ENCODE results near the gene ZFHX3.

DNA sequence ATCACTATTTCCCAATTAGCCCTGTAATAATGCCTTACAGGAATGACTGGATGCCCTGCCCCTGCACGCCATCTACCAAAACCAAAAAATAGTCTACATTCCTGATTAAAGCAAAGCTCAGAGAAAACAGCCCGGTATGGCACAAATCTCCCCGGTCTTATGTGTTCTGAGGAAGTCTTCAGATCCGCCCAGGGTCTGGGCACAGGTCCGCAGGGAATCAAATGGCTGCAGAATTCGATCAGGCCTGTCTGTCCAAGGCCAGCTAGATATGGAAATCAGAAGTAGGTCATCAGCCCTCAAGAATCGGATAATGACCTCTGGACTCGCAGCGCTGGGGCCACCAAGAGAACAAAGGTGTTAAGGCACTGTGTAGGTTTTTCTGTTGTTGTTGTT is 171.0 kb downstream of the ZFHX3 start:
- TF ChIP-seq, protein P1, sequence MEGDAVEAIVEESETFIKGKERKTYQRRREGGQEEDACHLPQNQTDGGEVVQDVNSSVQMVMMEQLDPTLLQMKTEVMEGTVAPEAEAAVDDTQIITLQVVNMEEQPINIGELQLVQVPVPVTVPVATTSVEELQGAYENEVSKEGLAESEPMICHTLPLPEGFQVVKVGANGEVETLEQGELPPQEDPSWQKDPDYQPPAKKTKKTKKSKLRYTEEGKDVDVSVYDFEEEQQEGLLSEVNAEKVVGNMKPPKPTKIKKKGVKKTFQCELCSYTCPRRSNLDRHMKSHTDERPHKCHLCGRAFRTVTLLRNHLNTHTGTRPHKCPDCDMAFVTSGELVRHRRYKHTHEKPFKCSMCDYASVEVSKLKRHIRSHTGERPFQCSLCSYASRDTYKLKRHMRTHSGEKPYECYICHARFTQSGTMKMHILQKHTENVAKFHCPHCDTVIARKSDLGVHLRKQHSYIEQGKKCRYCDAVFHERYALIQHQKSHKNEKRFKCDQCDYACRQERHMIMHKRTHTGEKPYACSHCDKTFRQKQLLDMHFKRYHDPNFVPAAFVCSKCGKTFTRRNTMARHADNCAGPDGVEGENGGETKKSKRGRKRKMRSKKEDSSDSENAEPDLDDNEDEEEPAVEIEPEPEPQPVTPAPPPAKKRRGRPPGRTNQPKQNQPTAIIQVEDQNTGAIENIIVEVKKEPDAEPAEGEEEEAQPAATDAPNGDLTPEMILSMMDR (conservative IDR thresholded peaks at IDR 0.05), result no peak
- TF ChIP-seq ZFX (IDR thresholded peaks at IDR 0.05), result no peak

Measured in C4-2B (cell line).